Lung (tissue), 12 donors: Measurements from ENCODE around the gene RAD50. TPM values are rescaled to one million over a fixed set of nuclear protein-coding genes. Genes with fewer than 3 reads are reported as not detected.

ENCODE experiments used
- ATAC-seq: fragments of 200-7000 bp; cut with Tn5 transposase; one replicate; pipeline ENCODE4 v1.9.1; 2020; ENCODE audit warnings: moderate number of reproducible peaks; ENCODE audit not compliant: insufficient read depth, low FRiP score
- DNase-seq, 3 donors: peaks; one replicate each; pipeline ENCODE4 v3.0.0-alpha.2; 2013 to 2017
- H3K27ac ChIP-seq, 2 donors: one replicate each; pipeline ENCODE4 v1.5.1; 2013; ENCODE audit warnings: mild to moderate bottlenecking in 2 of 2, moderate library complexity in 2 of 2, control low read depth in 1 of 2, inconsistent platforms in 1 of 2, low read depth in 1 of 2, low read length in 1 of 2
- H3K27me3 ChIP-seq, 3 donors: one replicate each; pipeline ENCODE4 v1.5.1; 2013; ENCODE audit warnings: low read length in 2 of 3; ENCODE audit not compliant: control insufficient read depth in 3 of 3, insufficient read depth in 3 of 3
- H3K36me3 ChIP-seq, 4 donors: one replicate each; pipeline ENCODE4 v1.5.1; 2013; ENCODE audit warnings: low read length in 4 of 4, mild to moderate bottlenecking in 1 of 4, moderate library complexity in 1 of 4; ENCODE audit not compliant: control insufficient read depth in 4 of 4, insufficient read depth in 4 of 4
- H3K4me1 ChIP-seq, 5 donors: one replicate each; pipeline ENCODE4 v1.5.1; 2013; ENCODE audit warnings: low read length in 5 of 5, mild to moderate bottlenecking in 2 of 5, moderate library complexity in 1 of 5; ENCODE audit not compliant: control insufficient read depth in 5 of 5, insufficient read depth in 5 of 5
- H3K4me3 ChIP-seq: one replicate; pipeline ENCODE4 v1.5.1; 2013; ENCODE audit warnings: mild to moderate bottlenecking, control low read depth, moderate library complexity
- H3K9ac ChIP-seq, 2 donors: one replicate each; pipeline ENCODE4 v1.5.1; 2013; ENCODE audit warnings: low read length in 2 of 2, control low read depth in 1 of 2; ENCODE audit not compliant: insufficient read depth in 1 of 2
- H3K9me3 ChIP-seq, 4 donors: one replicate each; pipeline ENCODE4 v1.5.1; 2013; ENCODE audit warnings: low read length in 3 of 4, mild to moderate bottlenecking in 1 of 4, moderate library complexity in 1 of 4; ENCODE audit not compliant: control insufficient read depth in 4 of 4, insufficient read depth in 3 of 4
- WGBS, 2 donors: extraction: QIAGEN DNeasy Blood & Tissue Kit; methylation state at CpG; one replicate each; pipeline ENCODE4 v1.1.7; 2013; 5-methylcytosine and 5-hydroxymethylcytosine counted together
- polyA plus RNA-seq, 2 donors: library from polyadenylated mRNA; stranded (reverse); fragments of 200-250 nt; gene quantifications; one replicate each; pipeline ENCODE4 v1.2.1, GENCODE V29; 2013
- total RNA-seq, 2 donors: library from RNA; depleted of rRNA in 1 of 2; stranded (reverse); fragments of >200 nt in 1 of 2; gene quantifications; one replicate each; pipeline ENCODE4 v1.2.1, GENCODE V29; 2014 to 2021
- TF ChIP-seq, protein P1 (sequence below): IDR thresholded peaks from 2 replicates; pipeline ENCODE4 v1.5.1; 2012; ENCODE audit warnings: mild to moderate bottlenecking; ENCODE audit errors: control extremely low read depth, extremely low read depth
- donor health status: control.
- donor health status: control.
- donor health status: Bipolar disorder and iron deficiency.
- donor health status: healthy.
- donor health status: DM: yes; HTN: yes; CAD: no.

Gene RAD50
- total and polyA plus RNA-seq, 4 donors, result 8.2 to 46.7 (median 18.8) TPM

DNA sequence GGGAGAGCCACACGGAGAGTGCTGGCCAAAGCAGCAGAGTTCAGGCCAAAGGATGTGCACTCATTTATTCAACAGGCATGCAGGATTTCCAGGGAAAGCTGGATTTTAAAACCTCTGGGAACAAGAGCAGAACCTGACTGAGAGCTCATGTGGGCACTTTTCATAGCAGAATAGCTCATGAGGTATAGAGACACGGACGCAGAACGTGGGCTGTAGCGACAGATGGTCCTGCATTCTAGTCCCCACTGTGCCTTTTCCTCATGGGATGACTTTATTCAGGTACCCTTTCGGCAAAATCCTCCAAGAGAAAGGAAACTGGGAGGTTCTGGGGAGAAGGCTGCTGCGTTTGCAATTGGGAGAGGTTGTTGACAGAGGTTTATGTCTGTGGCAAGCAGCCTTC lies 122.4 kb downstream of the RAD50 start:
- 94 to 95% methylated on average over 7 of the region's 7 CpGs for WGBS, 2 donors
- no peak for ATAC-seq

DNA sequence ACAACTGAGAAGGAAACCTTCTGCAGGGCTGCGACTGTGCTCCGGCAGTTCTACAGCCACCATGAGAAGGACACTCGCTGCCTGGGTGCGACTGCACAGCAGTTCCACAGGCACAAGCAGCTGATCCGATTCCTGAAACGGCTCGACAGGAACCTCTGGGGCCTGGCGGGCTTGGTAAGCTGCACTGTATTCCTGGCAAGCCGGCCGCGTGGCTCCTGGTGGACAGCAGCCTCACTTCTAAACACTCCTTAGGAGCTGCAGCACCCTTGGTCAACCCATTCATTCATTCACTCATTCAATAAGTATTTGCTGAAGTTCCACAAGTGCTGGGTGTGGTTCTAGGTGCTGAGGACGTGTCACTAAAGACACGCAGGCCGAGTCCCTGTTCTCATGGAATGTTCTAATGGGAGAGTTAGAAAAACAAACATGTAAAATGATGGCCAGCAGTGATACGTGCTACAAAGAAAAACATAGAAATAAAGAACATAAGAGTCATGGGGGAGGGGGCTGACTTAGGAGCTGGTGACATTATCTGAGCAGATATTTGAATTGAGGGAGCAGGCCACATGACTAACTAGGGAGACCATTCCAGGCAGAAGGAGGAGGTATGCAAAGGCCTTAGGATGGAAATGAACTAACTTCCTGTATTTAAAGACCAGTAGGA lies 123.1 kb downstream of the RAD50 start:
- Histone ChIP-seq H3K4me1 (peaks cover 0 to 2% (median 0%) of the 10 kb centered on the region in 5 donors), H3K36me3 (no peaks in the 10 kb centered on the region), H3K4me3 (no peak overlapping the region), H3K27ac (peak overlapping the region in 1 of 2 donors; percentile 30), H3K27me3 (no peaks in the 10 kb centered on the region), H3K9ac (no peak overlapping the region), H3K9me3 (no peaks in the 10 kb centered on the region)
- TF ChIP-seq, protein P1, sequence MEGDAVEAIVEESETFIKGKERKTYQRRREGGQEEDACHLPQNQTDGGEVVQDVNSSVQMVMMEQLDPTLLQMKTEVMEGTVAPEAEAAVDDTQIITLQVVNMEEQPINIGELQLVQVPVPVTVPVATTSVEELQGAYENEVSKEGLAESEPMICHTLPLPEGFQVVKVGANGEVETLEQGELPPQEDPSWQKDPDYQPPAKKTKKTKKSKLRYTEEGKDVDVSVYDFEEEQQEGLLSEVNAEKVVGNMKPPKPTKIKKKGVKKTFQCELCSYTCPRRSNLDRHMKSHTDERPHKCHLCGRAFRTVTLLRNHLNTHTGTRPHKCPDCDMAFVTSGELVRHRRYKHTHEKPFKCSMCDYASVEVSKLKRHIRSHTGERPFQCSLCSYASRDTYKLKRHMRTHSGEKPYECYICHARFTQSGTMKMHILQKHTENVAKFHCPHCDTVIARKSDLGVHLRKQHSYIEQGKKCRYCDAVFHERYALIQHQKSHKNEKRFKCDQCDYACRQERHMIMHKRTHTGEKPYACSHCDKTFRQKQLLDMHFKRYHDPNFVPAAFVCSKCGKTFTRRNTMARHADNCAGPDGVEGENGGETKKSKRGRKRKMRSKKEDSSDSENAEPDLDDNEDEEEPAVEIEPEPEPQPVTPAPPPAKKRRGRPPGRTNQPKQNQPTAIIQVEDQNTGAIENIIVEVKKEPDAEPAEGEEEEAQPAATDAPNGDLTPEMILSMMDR, result no peak
- ATAC-seq (no peak), DNase-seq (no peak)
- WGBS, 2 donors, result 85 to 92% methylated on average over 15 of the region's 15 CpGs

More for the DNA sequence above, 122.4 kb downstream of the RAD50 start:
- Histone ChIP-seq H3K4me1 (peaks cover 0 to 2% (median 0%) of the 10 kb centered on the region in 5 donors), H3K27me3 (no peaks in the 10 kb centered on the region), H3K27ac (no peak overlapping the region), H3K4me3 (no peak overlapping the region), H3K36me3 (no peaks in the 10 kb centered on the region), H3K9me3 (no peaks in the 10 kb centered on the region), H3K9ac (no peak overlapping the region)
- DNase-seq, result no peak
- TF ChIP-seq, protein P1, result no peak

DNA sequence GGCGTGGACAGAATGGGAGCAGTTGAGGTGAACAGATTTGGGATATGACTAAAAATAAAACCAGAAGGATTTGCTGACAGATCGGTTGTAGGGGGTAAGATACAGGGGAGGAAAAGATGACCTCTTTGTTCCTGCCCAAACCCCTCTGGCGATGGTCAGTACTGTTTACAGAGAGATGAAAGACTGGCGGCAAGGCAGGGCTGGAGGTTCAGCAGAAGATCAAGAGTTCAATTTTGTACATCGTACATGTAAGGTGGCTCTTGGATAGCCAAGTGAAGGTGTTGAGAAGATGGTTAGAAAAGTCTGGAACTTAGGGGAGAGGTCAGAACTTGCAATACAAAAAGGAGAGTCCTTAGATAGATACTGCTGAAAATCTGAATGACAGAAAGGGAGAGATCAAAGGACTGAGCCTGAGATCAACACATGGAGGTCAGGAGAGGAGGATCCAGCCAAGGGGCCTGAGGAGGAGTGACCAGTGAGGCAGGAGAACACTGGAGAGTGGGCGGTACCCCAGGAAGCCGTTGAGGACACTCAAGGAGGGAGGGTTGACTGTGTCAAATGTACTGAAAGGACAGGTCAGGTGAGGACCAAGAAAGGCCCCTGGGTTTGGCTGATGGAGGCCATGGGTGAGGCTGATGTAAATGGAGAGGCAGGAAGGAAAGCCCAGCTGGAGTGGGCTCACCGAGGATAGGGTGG lies 124.2 kb downstream of the RAD50 start:
- Histone ChIP-seq H3K9me3 (no peaks in the 10 kb centered on the region), H3K4me1 (no peaks in the 10 kb centered on the region), H3K36me3 (no peaks in the 10 kb centered on the region), H3K27me3 (no peaks in the 10 kb centered on the region), H3K4me3 (no peak overlapping the region), H3K27ac (no peak overlapping the region), H3K9ac (no peak overlapping the region)
- no peak for DNase-seq
- 80 to 95% methylated on average over 8 of the region's 8 CpGs for WGBS, 2 donors
- ATAC-seq, result no peak
- TF ChIP-seq, protein P1, result no peak
